ENCODE data around the gene DCAF16. TPM values are rescaled to one million over a fixed set of nuclear protein-coding genes. Genes with fewer than 3 reads are reported as not detected.

The DCAF16 gene
- total and polyA plus RNA-seq, 4 donors = 7.1 to 37.9 (median 17.3) TPM

DNA sequence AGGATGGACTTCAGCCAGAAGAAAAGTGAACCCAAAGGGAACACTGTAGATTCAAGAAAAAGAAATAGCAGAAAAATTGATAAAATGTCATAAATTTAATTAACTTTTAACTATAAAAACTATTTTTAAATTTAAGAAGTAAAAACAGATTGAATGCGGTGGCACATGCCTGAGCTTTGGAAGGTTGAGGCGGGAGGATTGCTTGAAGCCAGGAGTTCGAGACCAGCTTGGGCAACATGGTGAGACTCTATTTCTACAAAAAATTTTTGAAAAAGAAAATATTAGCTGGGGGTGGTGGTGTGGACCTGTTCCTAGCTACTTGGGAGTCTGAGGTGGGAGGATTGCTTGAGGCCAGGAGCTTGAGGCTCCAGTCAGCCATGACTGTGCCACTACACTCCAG, 32.1 kb downstream of the DCAF16 start:
- Histone ChIP-seq H3K4me1 (ENCODE audit: control insufficient read depth in 5 of 5, insufficient read depth in 5 of 5, low read length in 5 of 5) (peaks cover 0 to 19% (median 4%) of the 10 kb centered on the region in 5 donors), H3K9me3 (ENCODE audit: control insufficient read depth in 4 of 4, insufficient read depth in 3 of 4, low read length in 3 of 4) (no peaks in the 10 kb centered on the region), H3K36me3 (ENCODE audit: control insufficient read depth in 4 of 4, insufficient read depth in 4 of 4, low read length in 4 of 4) (no peaks in the 10 kb centered on the region), H3K27me3 (ENCODE audit: control insufficient read depth in 3 of 3, insufficient read depth in 3 of 3, low read length in 2 of 3) (peaks cover 0 to 43% (median 28%) of the 10 kb centered on the region in 3 donors), H3K9ac (ENCODE audit: insufficient read depth in 1 of 2, low read length in 2 of 2) (no peak overlapping the region), H3K27ac (ENCODE audit: low read depth in 1 of 2, low read length in 1 of 2) (no peak overlapping the region), H3K4me3 (no peak overlapping the region)
- DNase-seq (no peak), ATAC-seq (ENCODE audit: insufficient read depth, low FRiP score) (no peak)
- TF ChIP-seq, protein P1, sequence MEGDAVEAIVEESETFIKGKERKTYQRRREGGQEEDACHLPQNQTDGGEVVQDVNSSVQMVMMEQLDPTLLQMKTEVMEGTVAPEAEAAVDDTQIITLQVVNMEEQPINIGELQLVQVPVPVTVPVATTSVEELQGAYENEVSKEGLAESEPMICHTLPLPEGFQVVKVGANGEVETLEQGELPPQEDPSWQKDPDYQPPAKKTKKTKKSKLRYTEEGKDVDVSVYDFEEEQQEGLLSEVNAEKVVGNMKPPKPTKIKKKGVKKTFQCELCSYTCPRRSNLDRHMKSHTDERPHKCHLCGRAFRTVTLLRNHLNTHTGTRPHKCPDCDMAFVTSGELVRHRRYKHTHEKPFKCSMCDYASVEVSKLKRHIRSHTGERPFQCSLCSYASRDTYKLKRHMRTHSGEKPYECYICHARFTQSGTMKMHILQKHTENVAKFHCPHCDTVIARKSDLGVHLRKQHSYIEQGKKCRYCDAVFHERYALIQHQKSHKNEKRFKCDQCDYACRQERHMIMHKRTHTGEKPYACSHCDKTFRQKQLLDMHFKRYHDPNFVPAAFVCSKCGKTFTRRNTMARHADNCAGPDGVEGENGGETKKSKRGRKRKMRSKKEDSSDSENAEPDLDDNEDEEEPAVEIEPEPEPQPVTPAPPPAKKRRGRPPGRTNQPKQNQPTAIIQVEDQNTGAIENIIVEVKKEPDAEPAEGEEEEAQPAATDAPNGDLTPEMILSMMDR (IDR thresholded peaks at IDR 0.05; ENCODE audit: control extremely low read depth, extremely low read depth) = no peak
- whole genome bisulfite sequencing, 2 donors = 77 to 99% methylated on average over 3 of the region's 3 CpGs

DNA sequence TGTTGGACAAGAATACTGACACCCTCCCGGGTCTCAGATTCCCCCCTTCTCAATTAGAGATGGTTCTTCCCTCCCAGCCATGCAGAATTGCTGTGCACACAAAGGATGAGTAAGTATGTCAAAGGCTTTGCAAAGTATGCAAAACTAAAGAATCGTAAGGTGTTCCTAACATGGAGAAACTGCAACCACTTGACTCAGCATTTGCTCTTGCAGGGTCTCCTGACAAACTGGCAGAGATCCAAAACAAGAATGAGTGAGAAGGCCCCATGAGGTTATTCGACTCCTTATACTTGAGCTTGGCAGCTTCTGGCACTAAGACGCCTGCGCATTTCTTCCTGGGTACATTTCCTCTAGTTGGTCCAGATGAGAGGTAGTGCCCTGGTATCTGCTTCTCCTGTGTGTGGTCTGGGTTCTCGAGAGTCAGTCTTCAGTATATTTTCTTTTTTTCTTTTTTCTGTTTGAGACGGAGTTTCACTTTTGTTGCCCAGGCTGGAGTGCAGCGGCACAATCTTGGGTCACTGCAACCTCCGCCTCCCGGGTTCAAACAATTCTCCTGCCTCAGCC, 37.3 kb downstream of the DCAF16 start:
- DNase-seq (peak; percentile 45 to 66 (median 48)), ATAC-seq (ENCODE audit: insufficient read depth, low FRiP score) (no peak)
- H3K27ac ChIP-seq (ENCODE audit: low read depth in 1 of 2, low read length in 1 of 2) = no peak overlapping the region
- H3K4me3 ChIP-seq = no peak overlapping the region
- 62 to 75% methylated on average over 10 of the region's 10 CpGs for WGBS, 2 donors
- H3K27me3 ChIP-seq (ENCODE audit: control insufficient read depth in 3 of 3, insufficient read depth in 3 of 3, low read length in 2 of 3) = peaks cover 0 to 2% (median 0%) of the 10 kb centered on the region in 3 donors
- H3K4me1 ChIP-seq (ENCODE audit: control insufficient read depth in 5 of 5, insufficient read depth in 5 of 5, low read length in 5 of 5) = no peaks in the 10 kb centered on the region
- TF ChIP-seq, protein P1 (IDR thresholded peaks at IDR 0.05; ENCODE audit: control extremely low read depth, extremely low read depth) = no peak
- H3K36me3 ChIP-seq (ENCODE audit: control insufficient read depth in 4 of 4, insufficient read depth in 4 of 4, low read length in 4 of 4) = no peaks in the 10 kb centered on the region
- H3K9me3 ChIP-seq (ENCODE audit: control insufficient read depth in 4 of 4, insufficient read depth in 3 of 4, low read length in 3 of 4) = no peaks in the 10 kb centered on the region
- no peak overlapping the region for H3K9ac ChIP-seq (ENCODE audit: insufficient read depth in 1 of 2, low read length in 2 of 2)

DNA sequence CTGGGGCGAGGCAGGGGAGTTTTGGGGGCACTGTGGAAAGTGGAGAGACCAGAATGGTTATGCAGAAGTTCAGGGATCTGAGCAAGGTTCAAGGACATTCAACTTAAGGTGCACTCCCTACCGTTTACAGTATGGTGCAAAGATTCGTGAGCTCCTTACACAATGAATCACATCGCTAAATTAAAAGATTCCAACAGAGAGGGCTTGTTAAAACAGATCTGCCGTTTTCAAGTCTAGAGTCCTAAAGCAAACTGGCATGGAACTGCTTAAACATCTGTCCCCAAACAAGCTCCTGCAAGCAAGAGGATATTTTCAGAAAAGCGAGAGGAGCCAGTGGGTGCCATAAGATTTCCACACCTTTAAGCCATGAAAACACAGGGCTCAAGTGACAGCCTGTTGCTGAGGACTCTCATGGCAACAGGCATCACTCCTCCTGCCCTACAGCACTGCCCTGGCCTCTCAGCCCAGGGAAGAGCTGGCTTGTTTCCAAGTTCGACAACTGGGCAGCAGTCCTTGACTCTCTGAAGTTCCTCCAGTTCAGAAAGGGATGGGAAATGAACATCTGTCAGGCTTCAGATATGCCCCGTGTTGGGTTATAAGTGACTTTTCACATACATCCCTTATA, 39.2 kb downstream of the DCAF16 start:
- TF ChIP-seq, protein P1 (IDR thresholded peaks at IDR 0.05; ENCODE audit: control extremely low read depth, extremely low read depth) = no peak
- ATAC-seq (ENCODE audit: insufficient read depth, low FRiP score) = no peak
- WGBS, 2 donors = 56 to 75% methylated on average over 8 of the region's 8 CpGs
- peaks cover 0 to 6% (median 0%) of the 10 kb centered on the region in 4 donors for H3K9me3 ChIP-seq (ENCODE audit: control insufficient read depth in 4 of 4, insufficient read depth in 3 of 4, low read length in 3 of 4)
- no peaks in the 10 kb centered on the region for H3K4me1 ChIP-seq (ENCODE audit: control insufficient read depth in 5 of 5, insufficient read depth in 5 of 5, low read length in 5 of 5)
- H3K9ac ChIP-seq (ENCODE audit: insufficient read depth in 1 of 2, low read length in 2 of 2) = no peak overlapping the region
- peak; percentile 8 to 33 (median 22) for DNase-seq
- no peak overlapping the region for H3K27ac ChIP-seq (ENCODE audit: low read depth in 1 of 2, low read length in 1 of 2)
- H3K36me3 ChIP-seq (ENCODE audit: control insufficient read depth in 4 of 4, insufficient read depth in 4 of 4, low read length in 4 of 4) = no peaks in the 10 kb centered on the region
- no peak overlapping the region for H3K4me3 ChIP-seq
- H3K27me3 ChIP-seq (ENCODE audit: control insufficient read depth in 3 of 3, insufficient read depth in 3 of 3, low read length in 2 of 3) = no peaks in the 10 kb centered on the region
